ENCODE data around the gene ALPK1.

DNA sequence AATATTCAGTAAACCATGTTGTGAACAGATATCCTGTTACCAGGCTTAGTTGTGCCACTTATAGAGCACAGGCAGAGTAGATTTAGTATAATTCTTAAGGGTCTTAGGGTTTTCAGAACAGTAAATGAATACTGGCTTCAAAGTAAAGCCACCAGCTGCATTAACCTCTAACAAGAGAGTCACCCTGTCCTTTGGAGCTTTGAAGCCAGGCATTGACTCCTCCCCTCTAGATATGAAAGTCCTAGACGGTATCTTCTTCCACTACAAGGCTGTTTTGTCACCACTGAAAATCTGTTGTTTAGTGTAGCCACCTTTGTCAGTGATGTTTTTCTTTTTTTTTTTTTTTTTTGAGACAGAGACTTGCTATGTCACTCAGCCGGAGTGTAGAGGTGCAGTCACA lies 77.7 kb downstream of the ALPK1 start:
- TF ChIP-seq POLR2AphosphoS5 (IDR thresholded peaks at IDR 0.05; ENCODE audit: low read depth, low read length) (no peak), TAF1 (IDR thresholded peaks at IDR 0.05; ENCODE audit: borderline replicate concordance, insufficient read depth, low read length) (no peak), SIN3A (IDR thresholded peaks at IDR 0.05; ENCODE audit: borderline replicate concordance, insufficient read depth, low read length) (no peak), REST (IDR thresholded peaks at IDR 0.05; ENCODE audit: insufficient read depth in 1 of 2, low read depth in 2 of 2, low read length in 2 of 2) (no peak), FOXP2 (optimal IDR thresholded peaks at IDR 0.05; ENCODE audit: borderline replicate concordance, extremely low read depth, extremely low read length, insufficient read depth) (no peak)
